ENCODE data around the gene BACH2. TPM values are rescaled to one million over a fixed set of nuclear protein-coding genes. Genes with fewer than 3 reads are reported as not detected.
A peak's percentile ranks its signal among the peaks of the same experiment; 100 is the strongest.

BACH2 gene
- total and polyA plus RNA-seq, 2 of the 8 experiments (the other 6 are each of a cell fraction or from before 2014, with no cell fraction given): 1.9 to 5.9 TPM

DNA sequence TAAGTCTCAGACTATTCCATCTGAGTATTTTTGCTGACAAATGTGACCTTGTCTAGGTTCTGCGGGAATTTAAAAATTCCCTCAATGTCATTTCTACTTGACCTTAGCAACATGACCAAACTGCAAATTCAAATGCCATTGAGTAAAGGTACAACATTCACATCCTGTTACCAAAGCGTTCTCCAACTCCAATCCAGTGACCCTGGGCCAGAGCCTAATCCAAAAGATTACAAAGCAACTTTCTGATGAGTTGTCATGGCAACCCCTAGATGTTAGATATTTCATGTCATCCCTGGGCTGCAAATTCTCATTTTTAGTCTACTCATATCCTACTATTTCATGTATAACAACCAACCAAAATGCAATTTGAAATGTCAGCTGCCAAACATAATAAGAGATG lies 65.3 kb downstream of the BACH2 start:
- H2BK120ac ChIP-seq (replicated peaks; ENCODE audit: low read depth, low read length): no peak overlapping the region
- H3K23ac ChIP-seq (ENCODE audit: insufficient read length): no peak overlapping the region
- no peak overlapping the region for H4K5ac ChIP-seq (ENCODE audit: insufficient read length, low read depth, low read length)
- no peak overlapping the region for H2BK20ac ChIP-seq (ENCODE audit: low read length)
- no peaks in the 10 kb centered on the region for H3K23me2 ChIP-seq (ENCODE audit: low read depth, low read length)
- H3K4me3 ChIP-seq (ENCODE audit: extremely low read depth in 1 of 4, insufficient read depth in 2 of 4, low read depth in 3 of 4, low read length in 4 of 4): no peak overlapping the region
- DNase-seq (ENCODE audit: low read depth in 1 of 2, low spot score in 2 of 2) (no peak), FAIRE-seq (peak; percentile 7)
- ChIA-PET CTCF (ENCODE audit: partially characterized antibody) (interaction anchor here (2.4 kb wide), 1 partner anchor 20 kb away, joined by 6 read pairs; no protein-coding TSS in a partner anchor), POLR2A (ENCODE audit: partially characterized antibody) (interaction anchor here (0.9 kb wide), 1 partner anchor 12 kb away, joined by 3 read pairs; no protein-coding TSS in a partner anchor)
- no peaks in the 10 kb centered on the region for H3K79me1 ChIP-seq (ENCODE audit: low read depth, low read length)
- no peaks in the 10 kb centered on the region for H3K27me3 ChIP-seq (replicated peaks in 1 of 4; ENCODE audit: control insufficient read depth in 3 of 4, extremely low read depth in 1 of 4, insufficient read depth in 3 of 4, low read length in 3 of 4)
- H3K56ac ChIP-seq (replicated peaks; ENCODE audit: insufficient read length, low read depth, low read length): no peak overlapping the region
- 87% methylated on average over 2 of the region's 2 CpGs; no CpG with 5 or more reads in 1 of the 2 experiments for WGBS, 2 experiments (ENCODE audit: extremely low coverage in 1 of 2, insufficient coverage in 1 of 2, insufficient read length in 1 of 2, insufficient replicate concordance in 2 of 2, low coverage in 1 of 2, low lambda C conversion rate in 2 of 2, missing lambda C conversion rate in 1 of 2)
- H2AFZ ChIP-seq (ENCODE audit: low read length): no peak overlapping the region
- H2BK5ac ChIP-seq (ENCODE audit: low read depth, low read length): no peak overlapping the region
- no peak overlapping the region for H2AK5ac ChIP-seq (ENCODE audit: low read depth, low read length)
- H3K9ac ChIP-seq (replicated peaks in 1 of 4; ENCODE audit: extremely low read depth in 1 of 4, low read depth in 3 of 4, low read length in 3 of 4): no peak overlapping the region
- no peak overlapping the region for H4K8ac ChIP-seq (ENCODE audit: extremely low read depth, insufficient read depth, low read length)
- H3K27ac ChIP-seq (ENCODE audit: low read depth, low read length): no peak overlapping the region
- no peaks in the 10 kb centered on the region for H3K9me3 ChIP-seq (ENCODE audit: insufficient read depth in 2 of 2, low read depth in 1 of 2, low read length in 1 of 2)
- no peak overlapping the region for H2BK12ac ChIP-seq (ENCODE audit: low read depth, low read length)
- no peak overlapping the region for H2BK15ac ChIP-seq (ENCODE audit: low read length)
- H3K18ac ChIP-seq (ENCODE audit: extremely low read depth, low read length): no peak overlapping the region
- no peaks in the 10 kb centered on the region for H3K79me2 ChIP-seq (ENCODE audit: control insufficient read depth in 1 of 2, insufficient read depth in 2 of 2, low read length in 2 of 2)
- no peaks in the 10 kb centered on the region for H3K36me3 ChIP-seq (ENCODE audit: control insufficient read depth in 2 of 4, insufficient read depth in 4 of 4, low read length in 3 of 4)
- peak overlapping the region; percentile 58 for H3K4ac ChIP-seq (replicated peaks; ENCODE audit: insufficient read length, low read depth, low read length)
- H3K14ac ChIP-seq (ENCODE audit: insufficient read length): no peak overlapping the region
- no peak overlapping the region for H4K91ac ChIP-seq (replicated peaks; ENCODE audit: insufficient read length, low read length)
- no peak overlapping the region for H3K4me2 ChIP-seq (ENCODE audit: insufficient read depth in 1 of 2, low read depth in 2 of 2, low read length in 2 of 2)
- no peaks in the 10 kb centered on the region for H4K20me1 ChIP-seq (replicated peaks in 1 of 2; ENCODE audit: control insufficient read depth in 1 of 2, insufficient read depth in 2 of 2, low read length in 2 of 2)
- TF ChIP-seq HDAC6 (IDR thresholded peaks at IDR 0.05; ENCODE audit: low read depth, low read length) (no peak), KDM5A (IDR thresholded peaks at IDR 0.05; ENCODE audit: low read length) (no peak), BRCA1 (IDR thresholded peaks at IDR 0.05; ENCODE audit: low read depth, low read length) (no peak), GTF2F1 (IDR thresholded peaks at IDR 0.05; ENCODE audit: borderline replicate concordance, low read depth, low read length) (no peak), CREB1 (IDR thresholded peaks at IDR 0.05) (no peak), JUND (IDR thresholded peaks at IDR 0.05; ENCODE audit: low read length) (no peak), EP300 (IDR thresholded peaks at IDR 0.05; ENCODE audit: borderline replicate concordance in 1 of 2, low read depth in 2 of 2, low read length in 2 of 2) (no peak)
- TF ChIP-seq, protein P1, sequence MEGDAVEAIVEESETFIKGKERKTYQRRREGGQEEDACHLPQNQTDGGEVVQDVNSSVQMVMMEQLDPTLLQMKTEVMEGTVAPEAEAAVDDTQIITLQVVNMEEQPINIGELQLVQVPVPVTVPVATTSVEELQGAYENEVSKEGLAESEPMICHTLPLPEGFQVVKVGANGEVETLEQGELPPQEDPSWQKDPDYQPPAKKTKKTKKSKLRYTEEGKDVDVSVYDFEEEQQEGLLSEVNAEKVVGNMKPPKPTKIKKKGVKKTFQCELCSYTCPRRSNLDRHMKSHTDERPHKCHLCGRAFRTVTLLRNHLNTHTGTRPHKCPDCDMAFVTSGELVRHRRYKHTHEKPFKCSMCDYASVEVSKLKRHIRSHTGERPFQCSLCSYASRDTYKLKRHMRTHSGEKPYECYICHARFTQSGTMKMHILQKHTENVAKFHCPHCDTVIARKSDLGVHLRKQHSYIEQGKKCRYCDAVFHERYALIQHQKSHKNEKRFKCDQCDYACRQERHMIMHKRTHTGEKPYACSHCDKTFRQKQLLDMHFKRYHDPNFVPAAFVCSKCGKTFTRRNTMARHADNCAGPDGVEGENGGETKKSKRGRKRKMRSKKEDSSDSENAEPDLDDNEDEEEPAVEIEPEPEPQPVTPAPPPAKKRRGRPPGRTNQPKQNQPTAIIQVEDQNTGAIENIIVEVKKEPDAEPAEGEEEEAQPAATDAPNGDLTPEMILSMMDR (IDR thresholded peaks at IDR 0.05; ENCODE audit: control extremely low read depth in 1 of 3, insufficient read depth in 1 of 3, low read depth in 1 of 3, low read length in 3 of 3): no peak
- H3K4me1 ChIP-seq (replicated peaks in 1 of 4; ENCODE audit: control insufficient read depth in 3 of 4, insufficient read depth in 4 of 4, low read length in 3 of 4): peaks cover 0 to 3% (median 1%) of the 10 kb centered on the region in 4 experiments; a peak in 2 of 7 replicates
